Measurements from ENCODE around the gene APOO. TPM values are rescaled to one million over a fixed set of nuclear protein-coding genes. Genes with fewer than 3 reads are reported as not detected.
A peak's percentile ranks its signal among the peaks of the same experiment; 100 is the strongest.

APOO gene
- 25.0 TPM for polyA plus RNA-seq (2012; ENCODE audit: missing spikeins)

GRCh38 chrX:23907498-23908218, at the start of gene APOO, which contains the start of gene CXorf58:
Gene APOO, minus strand, starts transcription at chrX:23907938. Its CDS starts 236 bp downstream, at chrX:23907702.
Gene CXorf58, plus strand, starts transcription at chrX:23908006. Its CDS starts 2,297 bp downstream, at chrX:23910303.
- TF ChIP-seq POLR2AphosphoS5 (IDR thresholded peaks at IDR 0.05; ENCODE audit: low read depth, low read length) = peak; percentile 22; the same call in 1 of the 2 replicates
- no peak for TF ChIP-seq TAF1 (IDR thresholded peaks at IDR 0.05; ENCODE audit: borderline replicate concordance, low read depth, low read length)
- 0 out of 2 replicates have a peak, but pooled peaks have one; percentile 34 for TF ChIP-seq POLR2A (IDR thresholded peaks at IDR 0.05; ENCODE audit: low read depth, low read length)
- no peak for FAIRE-seq

GRCh38 chrX:23954396-23954795, 46.7 kb upstream of the APOO start:
- FAIRE-seq = no peak
- DNase-seq (ENCODE audit: insufficient read length) = no peak
- TF ChIP-seq POLR2AphosphoS5 (IDR thresholded peaks at IDR 0.05; ENCODE audit: low read depth, low read length) = no peak

More at GRCh38 chrX:23907498-23908218, at the start of gene APOO, which contains the start of gene CXorf58:
- DNase-seq (ENCODE audit: insufficient read length) = peak; percentile 70

GRCh38 chrX:23953908-23954269, 46.2 kb upstream of the APOO start:
- no peak for TF ChIP-seq POLR2A (IDR thresholded peaks at IDR 0.05; ENCODE audit: low read depth, low read length)
- TF ChIP-seq TAF1 (IDR thresholded peaks at IDR 0.05; ENCODE audit: borderline replicate concordance, low read depth, low read length) = no peak
- TF ChIP-seq POLR2AphosphoS5 (IDR thresholded peaks at IDR 0.05; ENCODE audit: low read depth, low read length) = no peak
- no peak for DNase-seq (ENCODE audit: insufficient read length)
- no peak for FAIRE-seq

- DNase-seq (ENCODE audit: insufficient read length) = peak; percentile 21
- TF ChIP-seq POLR2A (IDR thresholded peaks at IDR 0.05; ENCODE audit: low read depth, low read length) (no peak), TAF1 (IDR thresholded peaks at IDR 0.05; ENCODE audit: borderline replicate concordance, low read depth, low read length) (no peak), POLR2AphosphoS5 (IDR thresholded peaks at IDR 0.05; ENCODE audit: low read depth, low read length) (no peak)
- peak; percentile 94 for FAIRE-seq
Observed at GRCh38 chrX:23952984-23953907, 45.5 kb upstream of the APOO start.

GRCh38 chrX:23952391-23952790, 44.7 kb upstream of the APOO start:
- DNase-seq (ENCODE audit: insufficient read length) = no peak
- FAIRE-seq = no peak
- TF ChIP-seq TAF1 (IDR thresholded peaks at IDR 0.05; ENCODE audit: borderline replicate concordance, low read depth, low read length) (no peak), POLR2AphosphoS5 (IDR thresholded peaks at IDR 0.05; ENCODE audit: low read depth, low read length) (no peak), POLR2A (IDR thresholded peaks at IDR 0.05; ENCODE audit: low read depth, low read length) (no peak)

- TF ChIP-seq POLR2AphosphoS5 (IDR thresholded peaks at IDR 0.05; ENCODE audit: low read depth, low read length) (no peak), POLR2A (IDR thresholded peaks at IDR 0.05; ENCODE audit: low read depth, low read length) (no peak)
- FAIRE-seq (no peak), DNase-seq (ENCODE audit: insufficient read length) (no peak)
Observed at GRCh38 chrX:23945206-23945605, 37.5 kb upstream of the APOO start.

- FAIRE-seq (no peak), DNase-seq (ENCODE audit: insufficient read length) (no peak)
- TF ChIP-seq POLR2AphosphoS5 (IDR thresholded peaks at IDR 0.05; ENCODE audit: low read depth, low read length) (no peak), POLR2A (IDR thresholded peaks at IDR 0.05; ENCODE audit: low read depth, low read length) (no peak), TAF1 (IDR thresholded peaks at IDR 0.05; ENCODE audit: borderline replicate concordance, low read depth, low read length) (no peak)
Observed at GRCh38 chrX:23944234-23944633, 36.5 kb upstream of the APOO start.

GRCh38 chrX:23939203-23939602, 31.5 kb upstream of the APOO start:
- TF ChIP-seq TAF1 (IDR thresholded peaks at IDR 0.05; ENCODE audit: borderline replicate concordance, low read depth, low read length) (no peak), POLR2AphosphoS5 (IDR thresholded peaks at IDR 0.05; ENCODE audit: low read depth, low read length) (no peak), POLR2A (IDR thresholded peaks at IDR 0.05; ENCODE audit: low read depth, low read length) (no peak)
- DNase-seq (ENCODE audit: insufficient read length) = no peak
- FAIRE-seq = no peak

GRCh38 chrX:23938690-23939089, 31.0 kb upstream of the APOO start:
- TF ChIP-seq POLR2AphosphoS5 (IDR thresholded peaks at IDR 0.05; ENCODE audit: low read depth, low read length) (no peak), TAF1 (IDR thresholded peaks at IDR 0.05; ENCODE audit: borderline replicate concordance, low read depth, low read length) (no peak), POLR2A (IDR thresholded peaks at IDR 0.05; ENCODE audit: low read depth, low read length) (no peak)
- FAIRE-seq = no peak

GRCh38 chrX:23937100-23937499, 29.4 kb upstream of the APOO start:
- DNase-seq (ENCODE audit: insufficient read length) (no peak), FAIRE-seq (no peak)
- TF ChIP-seq POLR2AphosphoS5 (IDR thresholded peaks at IDR 0.05; ENCODE audit: low read depth, low read length) = no peak
- no peak for TF ChIP-seq TAF1 (IDR thresholded peaks at IDR 0.05; ENCODE audit: borderline replicate concordance, low read depth, low read length)

More at GRCh38 chrX:23938690-23939089, 31.0 kb upstream of the APOO start:
- no peak for DNase-seq (ENCODE audit: insufficient read length)

- DNase-seq (ENCODE audit: insufficient read length) = no peak
- no peak for FAIRE-seq
- no peak for TF ChIP-seq POLR2A (IDR thresholded peaks at IDR 0.05; ENCODE audit: low read depth, low read length)
- no peak for TF ChIP-seq POLR2AphosphoS5 (IDR thresholded peaks at IDR 0.05; ENCODE audit: low read depth, low read length)
- no peak for TF ChIP-seq TAF1 (IDR thresholded peaks at IDR 0.05; ENCODE audit: borderline replicate concordance, low read depth, low read length)
Observed at GRCh38 chrX:23936180-23936579, 28.4 kb upstream of the APOO start.
